IPS DF 4.7 (cell line): ENCODE measurements around the gene PTGER3.
"Not testable (repeated sequence)": the region's sequence is repeated elsewhere in the genome, so short reads cannot be mapped to it uniquely, and the experiment has no call there.

Experiments used
- DNase-seq: peaks from one replicate; pipeline ENCODE4 v3.0.0-alpha.2; 2013; ENCODE audit warnings: low spot score; ENCODE audit errors: extremely low read depth

PTGER3 gene

DNA sequence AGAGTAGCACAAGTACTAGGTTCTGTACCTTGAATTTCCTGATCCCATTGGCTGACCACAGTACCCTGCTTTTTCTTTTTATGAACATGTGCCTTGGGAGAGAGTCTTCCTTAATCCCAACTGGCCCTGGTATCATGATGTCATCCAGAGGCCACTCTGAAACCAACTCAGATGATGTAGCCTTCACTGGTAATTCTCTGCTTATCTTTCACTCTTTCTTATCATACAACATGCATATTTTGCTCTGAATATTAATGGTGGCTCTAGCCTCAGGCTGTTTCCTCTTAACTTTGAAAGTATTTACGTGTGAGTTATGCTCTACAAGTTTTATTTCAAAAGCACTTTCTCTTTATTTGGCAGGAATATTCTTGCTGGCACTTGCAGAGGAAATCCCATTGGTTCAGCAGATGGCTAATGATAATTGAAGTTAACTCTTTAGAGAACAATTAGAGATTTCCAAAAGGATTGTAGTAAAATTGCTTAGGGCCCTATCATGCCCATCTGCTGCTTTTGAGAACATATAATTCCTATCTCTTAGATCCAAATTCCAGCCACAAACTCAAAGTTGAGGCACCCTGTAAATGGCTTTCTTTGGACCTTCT, 86.1 kb downstream of the PTGER3 start:
- no peak for DNase-seq

DNA sequence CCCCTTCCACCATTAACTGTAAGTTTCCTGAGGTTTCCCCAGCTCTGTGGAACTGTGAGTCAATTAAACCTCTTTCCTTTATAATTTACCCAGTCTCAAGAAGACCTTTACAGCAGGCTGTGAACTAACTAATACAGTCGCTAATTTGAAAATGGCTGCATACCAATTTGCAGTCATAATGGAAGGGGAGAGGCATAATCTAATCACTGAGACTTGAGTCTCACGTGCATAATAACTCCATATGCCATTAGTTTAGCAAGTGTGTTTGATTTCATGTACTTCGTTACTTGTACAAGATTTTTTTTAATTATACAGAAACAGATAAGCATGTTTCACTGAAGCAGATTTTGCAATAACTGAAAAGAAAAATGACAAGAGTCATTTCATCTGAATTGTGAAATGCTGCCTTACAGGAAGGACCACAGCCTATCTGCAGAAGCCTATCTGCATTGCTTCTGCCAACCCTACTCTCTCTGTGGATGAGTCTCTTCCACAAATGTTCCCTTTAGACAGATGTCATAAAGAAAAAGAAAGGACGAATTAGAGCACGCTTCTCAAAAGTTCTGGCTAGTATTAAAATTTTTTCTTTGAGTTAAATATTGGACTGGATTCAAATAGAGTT, 99.1 kb downstream of the PTGER3 start:
- no peak for DNase-seq

DNA sequence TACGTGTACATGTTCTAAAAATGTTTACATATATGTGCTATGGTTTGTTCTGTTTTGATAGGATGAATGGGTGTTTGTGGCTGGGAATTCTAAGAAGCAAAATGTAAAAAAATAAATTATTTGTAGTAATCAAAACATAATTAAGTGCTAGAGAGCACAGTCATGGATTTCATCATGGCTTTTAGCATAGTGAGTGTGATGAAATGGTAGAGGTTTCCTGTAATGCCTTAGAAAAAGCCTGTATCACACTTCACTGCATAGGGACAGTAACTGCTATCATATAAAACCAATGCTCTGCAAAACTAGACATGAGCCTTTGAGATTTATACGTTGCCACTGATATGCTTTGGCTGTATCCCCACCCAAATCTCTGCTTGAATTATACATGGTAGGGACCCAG, 99.8 kb downstream of the PTGER3 start:
- no peak for DNase-seq

DNA sequence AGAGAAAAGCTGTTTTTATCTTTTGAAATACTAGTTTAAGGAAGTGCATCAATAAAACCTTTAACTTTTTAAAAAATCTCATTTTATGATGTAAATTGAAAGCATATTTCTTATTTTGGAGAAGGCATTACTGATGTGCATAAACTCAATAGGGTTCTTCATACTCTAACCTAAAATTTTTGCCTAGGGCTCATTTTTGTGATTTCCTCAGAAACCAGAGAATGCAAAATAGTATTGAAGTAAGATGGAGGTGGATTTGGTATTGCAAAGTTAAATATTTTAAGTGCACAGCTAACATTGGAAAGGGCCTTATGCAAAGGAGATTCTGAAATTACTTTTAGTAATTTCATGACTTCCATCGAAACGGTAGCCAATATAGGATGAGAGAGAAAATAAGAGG, 101.9 kb downstream of the PTGER3 start:
- DNase-seq, result no peak

DNA sequence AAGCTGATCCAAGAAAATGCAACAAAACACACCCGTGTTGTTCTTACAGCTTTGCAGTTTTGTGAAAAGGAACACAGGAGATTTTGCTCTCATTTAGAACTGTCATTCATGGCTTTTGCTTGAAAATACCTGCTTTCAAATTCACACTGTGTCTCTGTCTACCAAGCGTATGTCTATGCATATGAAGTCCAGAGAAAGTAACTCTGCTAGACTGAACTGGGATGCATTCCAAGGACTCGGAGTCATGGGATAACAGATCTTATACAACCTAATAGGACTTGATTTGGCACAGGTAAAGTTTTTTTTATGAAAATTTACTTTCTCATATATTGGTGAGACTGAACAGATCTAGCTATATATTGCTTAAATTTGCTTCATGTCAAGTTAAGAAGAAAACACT, 102.4 kb downstream of the PTGER3 start:
- no peak for DNase-seq

DNA sequence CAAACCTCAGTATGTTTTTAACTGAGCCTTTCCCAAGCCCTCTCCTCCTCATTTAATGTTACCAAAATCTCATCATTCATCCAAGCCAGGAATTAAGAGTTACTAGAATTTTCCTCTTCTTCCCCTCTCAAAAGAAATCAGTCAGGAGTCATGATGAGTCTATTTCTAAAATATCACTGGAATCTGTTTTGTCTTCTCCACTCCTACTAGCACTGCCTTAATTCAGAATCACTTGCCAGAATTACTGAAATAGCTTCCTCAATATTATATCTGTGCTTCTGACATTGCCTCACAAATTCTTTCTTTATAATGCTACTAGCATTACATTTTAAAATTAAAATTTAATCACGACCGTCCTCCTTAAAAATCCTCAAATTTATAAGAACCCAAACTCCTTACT, 106.1 kb downstream of the PTGER3 start:
- no peak for DNase-seq

DNA sequence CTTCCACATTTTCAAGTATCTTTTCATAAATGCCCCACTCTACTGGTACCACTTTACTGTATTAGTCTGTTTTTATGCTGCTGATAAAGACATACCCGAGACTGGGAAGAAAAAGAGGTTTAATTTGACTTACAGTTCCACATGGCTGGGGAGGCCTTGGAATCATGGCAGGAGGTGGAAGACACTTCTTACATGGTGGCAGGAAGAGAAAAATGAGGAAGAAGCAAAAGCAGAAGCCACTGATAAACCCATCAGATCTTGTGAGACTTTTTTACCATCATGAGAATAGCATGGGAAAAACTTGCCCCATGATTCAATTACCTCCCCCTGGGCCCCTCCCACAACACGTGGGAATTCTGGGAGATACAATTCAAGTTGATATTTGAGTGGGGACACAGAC, 107.2 kb downstream of the PTGER3 start:
- DNase-seq, result not testable (repeated sequence)

DNA sequence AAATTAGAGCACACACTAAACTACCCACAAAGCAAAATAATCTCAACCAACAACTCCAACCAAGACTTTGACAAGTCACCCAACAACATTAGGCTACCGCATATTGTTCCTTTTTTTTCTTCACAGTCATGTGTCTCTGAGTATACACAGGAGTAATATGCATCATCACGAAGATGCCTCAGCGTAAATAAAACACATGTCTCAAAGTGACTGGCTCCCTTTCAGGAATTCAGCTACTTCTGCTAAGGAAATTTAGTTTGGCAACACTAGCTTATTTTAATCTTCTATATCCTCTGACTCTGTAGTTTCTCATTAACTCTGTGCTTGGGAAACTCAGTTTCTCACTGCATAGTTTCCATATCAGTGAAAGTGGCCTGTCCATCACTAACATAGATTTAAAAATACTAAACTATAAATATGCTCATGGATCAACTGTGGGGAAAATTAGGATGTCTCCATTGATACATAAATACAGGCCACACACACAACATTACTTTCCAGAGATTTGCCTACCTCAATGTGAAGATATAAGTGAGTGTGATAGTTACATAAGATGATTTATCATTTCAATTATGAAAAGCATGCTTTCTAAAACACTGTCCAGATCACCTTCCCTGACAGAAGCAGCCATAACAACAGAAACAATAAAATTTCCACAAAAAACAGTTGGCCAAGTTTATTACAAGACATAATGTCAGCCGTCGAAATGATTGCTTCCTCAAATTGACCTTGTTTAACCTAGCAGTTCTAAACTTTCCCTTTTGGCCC, 113.2 kb downstream of the PTGER3 start:
- DNase-seq, result no peak

DNA sequence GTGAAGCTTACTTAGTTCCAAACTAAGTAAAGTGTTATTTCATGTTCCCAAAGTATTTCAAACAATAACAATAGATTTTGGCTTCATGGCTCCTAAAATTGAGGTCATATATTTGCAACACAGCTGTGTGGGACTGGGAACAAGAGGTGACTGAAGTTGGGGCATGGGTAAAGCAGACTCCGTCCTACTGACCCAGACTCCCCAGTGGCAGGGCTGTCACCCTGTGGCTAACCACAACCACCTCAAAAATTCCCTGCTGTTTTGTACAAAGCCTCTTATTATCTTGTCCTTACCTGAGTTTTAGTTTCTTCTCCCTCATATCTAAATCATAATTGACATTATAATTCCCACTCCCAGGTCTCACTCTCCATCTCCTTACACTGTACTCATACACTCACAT, 117.6 kb downstream of the PTGER3 start:
- DNase-seq, result no peak

DNA sequence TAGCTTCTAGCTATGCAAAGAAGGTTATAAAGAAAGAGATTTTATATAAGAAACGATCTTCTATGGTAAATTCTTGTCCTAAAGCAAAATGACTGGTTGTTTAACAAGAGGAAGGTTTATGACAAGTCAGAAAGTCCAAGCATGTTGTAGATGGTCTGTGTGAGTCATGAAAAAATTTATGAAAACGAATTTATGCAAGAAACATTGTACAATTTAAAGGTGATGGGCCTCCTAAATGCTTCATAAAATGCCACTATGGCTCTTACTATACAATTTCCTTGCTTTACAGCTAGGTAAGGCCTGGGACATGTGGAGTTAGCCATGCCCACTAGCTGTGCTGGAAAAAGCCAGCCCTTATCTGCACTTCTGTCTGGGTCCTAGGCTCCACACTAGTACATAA, 125.4 kb downstream of the PTGER3 start:
- no peak for DNase-seq
